Gastrocnemius medialis (tissue), 4 donors: Measurements from ENCODE around the gene RAD51B. TPM values are rescaled to one million over a fixed set of nuclear protein-coding genes. Genes with fewer than 3 reads are reported as not detected.
A peak's percentile ranks its signal among the peaks of the same experiment; 100 is the strongest.

Experiments
- ATAC-seq, 2 donors: fragments of 150-250 bp; one replicate each; pipeline ENCODE4 v1.9.1; 2016
- DNase-seq, 2 donors: peaks; one replicate each; pipeline ENCODE4 v3.0.0-alpha.2; 2019
- H3K27ac ChIP-seq, 4 donors: fragments of 200-600 bp; sonication (generic); 1 replicate in 1 of 4; 2 replicates in 3 of 4; pipeline ENCODE4 v1.5.1; 2016 to 2018; ENCODE audit warnings: mild to moderate bottlenecking in 2 of 4, moderate library complexity in 1 of 4
- H3K27me3 ChIP-seq, 3 donors: fragments of 200-600 bp; sonication (generic) in 2 of 3; 1 replicate in 1 of 3; 2 replicates in 2 of 3; pipeline versions ENCODE4 v1.5.1 to v1.6.0; 2016 to 2019; ENCODE audit warnings: mild to moderate bottlenecking in 1 of 3, moderate library complexity in 1 of 3
- H3K36me3 ChIP-seq, 2 donors: fragments of 200-600 bp; sonication (generic) in 1 of 2; one replicate each; pipeline ENCODE4 v1.5.1; 2017 to 2018
- H3K4me1 ChIP-seq, 2 donors: fragments of 200-600 bp; sonication (generic) in 1 of 2; one replicate each; pipeline ENCODE4 v1.5.1; 2016 to 2017; ENCODE audit warnings: mild to moderate bottlenecking in 2 of 2
- H3K4me3 ChIP-seq, 4 donors: fragments of 200-600 bp; sonication (generic) in 3 of 4; 1 replicate in 1 of 4; 2 replicates in 3 of 4; pipeline ENCODE4 v1.5.1; 2016 to 2019; ENCODE audit warnings: mild to moderate bottlenecking in 2 of 4
- H3K9me3 ChIP-seq, 3 donors: fragments of 200-600 bp; sonication (generic) in 2 of 3; 1 replicate in 1 of 3; 2 replicates in 2 of 3; pipeline ENCODE4 v1.5.1; 2016 to 2019
- CTCF ChIP-seq, 5 experiments: fragments of 450-650 bp in 3 of 5; fragments of 200-600 bp in 2 of 5; sonication (generic) in 2 of 5; IDR thresholded peaks in 4 of 5; conservative IDR thresholded peaks in 1 of 5; 1 replicate in 4 of 5; 2 replicates in 1 of 5; pipeline ENCODE4 v1.5.1; 2016 to 2019; ENCODE audit warnings: antibody characterized with exemption in 5 of 5, mild to moderate bottlenecking in 3 of 5, moderate library complexity in 3 of 5
- POLR2A ChIP-seq, 2 donors: fragments of 450-650 bp; IDR thresholded peaks; one replicate each; pipeline ENCODE4 v1.6.1; 2017; ENCODE audit warnings: antibody characterized with exemption in 2 of 2, mild to moderate bottlenecking in 2 of 2, moderate library complexity in 2 of 2
- in situ Hi-C, 4 donors: fragments of 200-750 bp; cut with MboI; loops; one replicate each; pipeline versions ENCODE4 v1.15.0 to v1.8.0; 2017; ENCODE audit warnings: low sequenced_read_pairs in 4 of 4
- intact Hi-C: fragments of 100-400 bp; cut with DNase I; formaldehyde crosslinking; loops from one replicate; pipeline ENCODE4 v1.15.1; 2023; ENCODE audit warnings: low total_unique reads
- total RNA-seq, 4 donors: library from RNA; depleted of rRNA; stranded (reverse); fragments of >200 nt; gene quantifications; one replicate each; pipeline versions ENCODE4 v1.1.0 to v1.2.3, GENCODE V29; 2016

The RAD51B gene
- total RNA-seq, 4 donors from 2014 or later: 1.6 to 3.3 (median 2.4) TPM

- TF ChIP-seq CTCF (IDR thresholded peaks at IDR 0.05 in 4 of 5, conservative IDR thresholded peaks at IDR 0.05 in 1 of 5): no peak
- intact Hi-C loops (no loop called here), in situ Hi-C loops (no loop called here)
- DNase-seq: peak in 1 of 2 donors; percentile 39
- ATAC-seq: peak; percentile 50 to 64
- H3K27ac ChIP-seq: peak overlapping the region; percentile 46 to 63 (median 55)
- H3K4me3 ChIP-seq: no peak overlapping the region
- H3K27me3 ChIP-seq: no peaks in the 10 kb centered on the region
- H3K9me3 ChIP-seq: peaks cover 6 to 18% (median 9%) of the 10 kb centered on the region in 3 donors
- H3K4me1 ChIP-seq: peaks cover 18 to 19% of the 10 kb centered on the region in 2 donors
- no peaks in the 10 kb centered on the region for H3K36me3 ChIP-seq
Measured at GRCh38 chr14:68612049-68612448, 792.5 kb downstream of the RAD51B start.

- no peak for TF ChIP-seq POLR2A (IDR thresholded peaks at IDR 0.05)
- TF ChIP-seq CTCF (IDR thresholded peaks at IDR 0.05 in 4 of 5, conservative IDR thresholded peaks at IDR 0.05 in 1 of 5): no peak
- Histone ChIP-seq H3K9me3 (peaks cover 7 to 22% (median 9%) of the 10 kb centered on the region in 3 donors), H3K4me3 (no peak overlapping the region), H3K27ac (no peak overlapping the region), H3K4me1 (peaks cover 24 to 36% of the 10 kb centered on the region in 2 donors), H3K27me3 (no peaks in the 10 kb centered on the region), H3K36me3 (no peaks in the 10 kb centered on the region)
- intact Hi-C loops (no loop called here), in situ Hi-C loops (no loop called here)
- ATAC-seq: no peak
- DNase-seq: no peak
Measured at GRCh38 chr14:68616221-68616902, 796.8 kb downstream of the RAD51B start.

GRCh38 chr14:68619790-68620574 lies 800.4 kb downstream of the RAD51B start:
- intact Hi-C loops: loop anchor here (10.0 kb wide), 1 partner anchor 145 kb away; no protein-coding TSS in a partner anchor
- in situ Hi-C loops: no loop called here
- TF ChIP-seq POLR2A (IDR thresholded peaks at IDR 0.05) (peak in 1 of 2 donors; percentile 12), CTCF (IDR thresholded peaks at IDR 0.05 in 4 of 5, conservative IDR thresholded peaks at IDR 0.05 in 1 of 5) (no peak)
- DNase-seq (peak; percentile 76 to 86), ATAC-seq (peak; percentile 97)
- H3K4me3 ChIP-seq: no peak overlapping the region
- H3K9me3 ChIP-seq: peaks cover 7 to 17% (median 9%) of the 10 kb centered on the region in 3 donors
- H3K36me3 ChIP-seq: no peaks in the 10 kb centered on the region
- H3K27ac ChIP-seq: peak overlapping the region; percentile 81 to 90 (median 88)
- peaks cover 22 to 26% of the 10 kb centered on the region in 2 donors for H3K4me1 ChIP-seq
- H3K27me3 ChIP-seq: no peaks in the 10 kb centered on the region

- DNase-seq: no peak
- TF ChIP-seq POLR2A (IDR thresholded peaks at IDR 0.05) (no peak), CTCF (IDR thresholded peaks at IDR 0.05 in 4 of 5, conservative IDR thresholded peaks at IDR 0.05 in 1 of 5) (no peak)
- peak overlapping the region; percentile 81 to 90 (median 88) for H3K27ac ChIP-seq
- ATAC-seq: no peak
- H3K36me3 ChIP-seq: no peaks in the 10 kb centered on the region
- no peak overlapping the region for H3K4me3 ChIP-seq
- H3K27me3 ChIP-seq: no peaks in the 10 kb centered on the region
- peaks cover 22 to 37% of the 10 kb centered on the region in 2 donors for H3K4me1 ChIP-seq
- in situ Hi-C loops (no loop called here), intact Hi-C loops (loop anchor here (2.0 to 10.0 kb wide), 3 partner anchors 33 to 167 kb away; no protein-coding TSS in a partner anchor)
- H3K9me3 ChIP-seq: peaks cover 0 to 7% (median 5%) of the 10 kb centered on the region in 3 donors
Measured at GRCh38 chr14:68621400-68622365, 802.1 kb downstream of the RAD51B start.
